HL-60 (cell line): ENCODE measurements around the gene CTNND2.

ENCODE experiments used
- POLR2AphosphoS5 ChIP-seq: IDR thresholded peaks from 2 replicates; pipeline ENCODE4 v1.6.1; 2012; ENCODE audit warnings: low read depth
- REST ChIP-seq: IDR thresholded peaks from 2 replicates; pipeline ENCODE4 v1.6.1; 2012; ENCODE audit warnings: low read depth; ENCODE audit not compliant: insufficient replicate concordance

GRCh38 chr5:11037080-11037479 lies 867.2 kb downstream of the CTNND2 start:
- no peak for TF ChIP-seq POLR2AphosphoS5
- TF ChIP-seq REST = no peak
